ENCODE data around the gene MBOAT2.

DNA sequence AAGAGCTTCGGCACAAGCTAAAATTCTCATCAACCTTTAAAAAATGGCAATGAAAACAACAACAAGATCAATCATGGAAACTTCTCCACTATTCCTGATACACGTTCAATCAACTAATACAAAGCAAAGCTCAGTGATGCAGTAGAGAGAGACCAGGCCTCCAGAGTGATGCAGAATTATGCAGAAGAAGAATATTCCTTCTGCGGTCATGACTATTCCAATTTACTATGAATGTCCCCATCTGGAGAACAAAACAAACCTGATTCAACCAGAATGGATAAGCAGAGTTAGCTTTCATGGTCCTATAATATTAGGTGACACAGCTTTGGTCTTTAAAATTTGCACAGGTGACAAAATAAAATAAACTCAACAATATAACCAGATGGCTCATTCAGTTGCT lies 12.5 kb upstream of the MBOAT2 start:
- TF ChIP-seq EZH2phosphoT487 (conservative IDR thresholded peaks at IDR 0.05; ENCODE audit: low read length), result no peak
- no peak for TF ChIP-seq CTCF (IDR thresholded peaks at IDR 0.05; ENCODE audit: insufficient read depth, low read length, poor library complexity, severe bottlenecking)

Data from SU-DHL-6 (cell line).